Psoas muscle (tissue), 8 donors: Measurements from ENCODE around the gene PRPF40A. TPM values are rescaled to one million over a fixed set of nuclear protein-coding genes. Genes with fewer than 3 reads are reported as not detected.
"Not testable (repeated sequence)": the region's sequence is repeated elsewhere in the genome, so short reads cannot be mapped to it uniquely, and the experiment has no call there.

Experiments
- ATAC-seq, 4 donors: fragments of 200-7000 bp; cut with Tn5 transposase; one replicate each; pipeline ENCODE4 v1.9.1; 2020; ENCODE audit warnings: moderate library complexity in 3 of 4, mild to moderate bottlenecking in 2 of 4
- DNase-seq, 2 donors: peaks; one replicate each; pipeline ENCODE4 v3.0.0-alpha.2; 2020
- H3K27ac ChIP-seq: fragments of 200-600 bp; one replicate; pipeline ENCODE4 v1.8.0; 2022
- H3K27me3 ChIP-seq, 3 donors: fragments of 200-600 bp in 1 of 3; one replicate each; pipeline versions ENCODE4 v1.6.1 to v1.8.0; 2013 to 2022; ENCODE audit warnings: low read length in 2 of 3, mild to moderate bottlenecking in 2 of 3, moderate library complexity in 1 of 3; ENCODE audit not compliant: insufficient read depth in 3 of 3
- H3K36me3 ChIP-seq, 2 donors: fragments of 200-600 bp in 1 of 2; one replicate each; pipeline versions ENCODE4 v1.6.1 to v1.8.0; 2013 to 2022; ENCODE audit warnings: low read depth in 1 of 2, mild to moderate bottlenecking in 1 of 2, moderate library complexity in 1 of 2; ENCODE audit not compliant: insufficient read depth in 1 of 2
- H3K4me1 ChIP-seq: fragments of 200-600 bp; one replicate; pipeline ENCODE4 v1.8.0; 2022
- H3K4me3 ChIP-seq: fragments of 200-600 bp; one replicate; pipeline ENCODE4 v1.8.0; 2022; ENCODE audit warnings: mild to moderate bottlenecking
- H3K9me3 ChIP-seq: fragments of 200-600 bp; one replicate; pipeline ENCODE4 v1.8.0; 2022
- CTCF ChIP-seq: fragments of 200-600 bp; IDR thresholded peaks from one replicate; pipeline ENCODE4 v1.8.0; 2022; ENCODE audit warnings: antibody characterized with exemption
- WGBS, 3 donors: extraction: QIAGEN DNeasy Blood & Tissue Kit; methylation state at CpG; one replicate each; pipeline versions ENCODE4 v1.1.6 to v1.1.7; 2013; 5-methylcytosine and 5-hydroxymethylcytosine counted together
- intact Hi-C, 2 donors: fragments of 100-400 bp; cut with DNase I; formaldehyde crosslinking; loops; one replicate each; pipeline versions ENCODE4 v1.11.0 to v1.14.2; 2022
- polyA plus RNA-seq, 3 donors: library from polyadenylated mRNA; stranded (reverse); fragments of 200-250 nt; gene quantifications; one replicate each; pipeline ENCODE4 v1.2.3, GENCODE V29; 2013
- total RNA-seq, 4 donors: library from RNA; stranded (reverse); fragmentation: NEBNext Ultra II Directional in 2 of 4; extraction: Animal tissue kit (Norgen Biotek cat#: 25700) in 2 of 4; gene quantifications; one replicate each; pipeline versions ENCODE4 v1.2.1 to v1.2.4, GENCODE V29; 2021 to 2023
- donor health status: healthy with polysubstance abuse.
- donor health status: DM: no; HTN: no; CAD: no; lungs with moderate emphysema.
- donor health status: Bipolar disorder and iron deficiency.
- donor health status: healthy.
- donor health status: DM: yes; HTN: yes; CAD: no.
- donor health status: DM: no; HTN: no; CAD: no.
- donor health status: DM: no; HTN: no; CAD: no.
- donor health status: DM: yes; HTN: yes; CAD: no.

The PRPF40A gene
- total and polyA plus RNA-seq, 7 donors: 19.6 to 53.7 (median 39.6) TPM

DNA sequence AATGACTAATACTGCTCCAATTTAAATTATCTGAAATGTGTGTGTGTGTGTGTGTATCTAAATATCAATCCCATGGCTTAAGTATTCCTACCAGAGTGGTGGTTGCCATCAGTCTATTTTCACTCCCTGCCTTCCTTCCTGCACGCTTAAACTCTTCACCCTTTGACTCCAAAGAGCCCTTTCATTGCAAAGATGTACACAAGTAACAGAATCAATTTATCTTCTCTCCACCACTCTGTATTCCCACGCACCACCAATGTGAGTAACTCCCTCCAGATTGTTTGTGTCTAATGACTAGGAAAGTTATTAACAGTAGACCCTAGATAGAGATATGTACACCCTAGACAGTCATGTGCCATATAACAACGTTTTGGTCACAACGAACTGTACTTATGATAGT is 44.0 kb upstream of the PRPF40A start:
- no peak overlapping the region for H3K4me3 ChIP-seq
- no peak overlapping the region for H3K27ac ChIP-seq
- WGBS, 3 donors: 92 to 95% (median 93%) methylated on average over 4 of the region's 4 CpGs
- no peak for TF ChIP-seq CTCF
- ATAC-seq: no peak
- peaks cover 0 to 42% of the 10 kb centered on the region in 2 donors for H3K36me3 ChIP-seq
- no peaks in the 10 kb centered on the region for H3K9me3 ChIP-seq
- intact Hi-C loops: no loop called here
- no peaks in the 10 kb centered on the region for H3K27me3 ChIP-seq
- H3K4me1 ChIP-seq: no peaks in the 10 kb centered on the region
- no peak for DNase-seq

DNA sequence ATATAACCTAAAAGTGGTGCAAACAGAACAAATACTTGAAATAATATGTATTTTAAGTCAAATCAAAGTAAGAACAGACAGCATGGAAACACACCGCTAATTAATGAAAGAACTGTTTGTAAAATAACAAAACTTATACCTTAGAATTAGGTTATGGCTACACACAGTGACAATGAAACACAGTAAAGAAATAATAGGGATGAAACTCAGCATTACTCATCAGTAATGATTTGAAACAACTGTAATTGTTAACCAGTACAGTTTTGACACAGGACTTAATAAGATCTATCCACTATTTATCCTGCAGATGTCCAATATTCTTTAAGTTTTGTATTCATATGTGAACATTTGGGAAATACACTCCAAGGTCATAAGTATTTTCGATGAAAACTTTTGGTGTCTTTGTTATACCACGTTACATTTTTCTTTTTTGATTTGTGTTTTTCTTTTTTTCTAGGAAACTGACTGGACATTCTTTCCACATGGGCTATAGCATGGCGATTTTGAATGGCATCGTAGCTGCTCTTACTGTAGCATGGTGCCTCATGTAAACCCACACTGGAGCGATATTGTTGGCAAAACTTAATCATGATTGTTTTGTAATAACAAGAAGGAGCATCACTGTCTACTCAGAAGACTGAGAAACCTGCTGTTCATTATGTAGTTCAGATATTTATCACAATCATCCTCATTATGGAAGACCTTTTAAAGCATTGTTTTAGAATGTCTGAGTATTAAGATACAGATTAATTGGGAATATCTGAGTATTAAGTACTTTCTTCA is 42.2 kb upstream of the PRPF40A start:
- no peak overlapping the region for H3K4me3 ChIP-seq
- peaks cover 0 to 45% of the 10 kb centered on the region in 2 donors for H3K36me3 ChIP-seq
- no peaks in the 10 kb centered on the region for H3K27me3 ChIP-seq
- no peaks in the 10 kb centered on the region for H3K9me3 ChIP-seq
- no peak for TF ChIP-seq CTCF
- ATAC-seq (no peak), DNase-seq (no peak)
- intact Hi-C loops: no loop called here
- WGBS, 3 donors: 93 to 97% (median 96%) methylated on average over 6 of the region's 6 CpGs
- H3K4me1 ChIP-seq: no peaks in the 10 kb centered on the region
- no peak overlapping the region for H3K27ac ChIP-seq

DNA sequence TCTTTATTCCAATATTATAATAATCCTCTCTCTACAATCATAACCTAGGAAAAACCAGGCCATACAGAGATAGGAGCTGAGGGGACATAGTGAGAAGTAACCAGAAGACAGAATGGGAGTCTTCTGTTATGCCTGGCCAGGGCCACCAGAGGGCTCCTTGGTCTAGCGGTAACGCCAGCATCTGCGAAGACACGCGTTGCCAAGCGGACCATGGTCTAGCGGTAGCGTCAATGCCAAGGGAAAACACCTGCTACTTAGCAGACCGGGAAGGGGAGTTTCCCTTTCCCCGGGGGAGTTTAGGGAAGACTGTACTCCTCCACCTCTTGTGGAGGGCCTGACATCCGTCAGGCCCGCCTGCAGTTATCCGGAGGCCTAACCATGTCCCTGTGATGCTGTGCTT is 37.8 kb upstream of the PRPF40A start:
- no peaks in the 10 kb centered on the region for H3K27me3 ChIP-seq
- 84 to 87% (median 85%) methylated on average over 13 of the region's 13 CpGs for WGBS, 3 donors
- no peak for ATAC-seq

GRCh38 chr2:152747751-152748150 is 30.5 kb upstream of the PRPF40A start:
- H3K4me1 ChIP-seq, H3K4me3 ChIP-seq, ATAC-seq, H3K27me3 ChIP-seq, intact Hi-C loops, H3K27ac ChIP-seq, H3K9me3 ChIP-seq, DNase-seq: not testable (repeated sequence)
- WGBS, 3 donors: 74 to 87% (median 83%) methylated on average over 4 of the region's 4 CpGs
- peaks cover 0 to 11% of the 10 kb centered on the region in 2 donors for H3K36me3 ChIP-seq

More for the DNA sequence above, 37.8 kb upstream of the PRPF40A start:
- H3K4me1 ChIP-seq: no peaks in the 10 kb centered on the region
- TF ChIP-seq CTCF: no peak
- intact Hi-C loops: no loop called here
- H3K9me3 ChIP-seq: no peaks in the 10 kb centered on the region
- DNase-seq: no peak
- H3K27ac ChIP-seq: no peak overlapping the region
- H3K36me3 ChIP-seq: peaks cover 0 to 31% of the 10 kb centered on the region in 2 donors
- no peak overlapping the region for H3K4me3 ChIP-seq

- Histone ChIP-seq H3K27me3 (no peaks in the 10 kb centered on the region), H3K36me3 (peaks cover 0 to 6% of the 10 kb centered on the region in 2 donors), H3K27ac (no peak overlapping the region), H3K4me1 (no peaks in the 10 kb centered on the region), H3K9me3 (no peaks in the 10 kb centered on the region), H3K4me3 (no peak overlapping the region)
- intact Hi-C loops: no loop called here
- TF ChIP-seq CTCF: peak; percentile 48
- DNase-seq (no peak), ATAC-seq (peak in 2 of 4 donors; percentile 45 to 46)
- 55 to 69% (median 55%) methylated on average over 3 of the region's 3 CpGs for WGBS, 3 donors
These were observed 25.7 kb upstream of the PRPF40A start for GRCh38 chr2:152743002-152743401.
